ENCODE measurements around the gene MFN1. TPM values are rescaled to one million over a fixed set of nuclear protein-coding genes. Genes with fewer than 3 reads are reported as not detected.

The MFN1 gene
- total RNA-seq, 2 donors from 2014 or later = 39.4 to 84.0 TPM

DNA sequence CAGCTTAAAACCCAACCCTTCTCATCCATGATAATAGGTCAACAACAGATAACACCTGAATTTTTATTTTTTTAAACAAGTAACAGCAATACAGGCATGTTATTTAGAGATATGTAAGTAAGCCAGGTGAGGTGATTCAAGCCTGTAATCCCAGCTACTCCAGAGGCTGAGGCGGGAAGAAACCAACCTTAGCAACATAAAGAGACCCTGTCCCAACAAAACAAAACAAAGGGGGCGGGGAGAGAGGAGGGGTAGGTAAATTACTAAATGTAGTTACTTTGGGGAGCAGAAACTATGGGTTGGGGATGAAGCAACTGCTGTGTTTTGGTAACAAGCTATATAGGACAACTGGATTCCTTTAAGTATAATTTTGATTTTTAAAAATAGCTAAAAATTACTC is 56.8 kb downstream of the MFN1 start:
- ATAC-seq (no peak), DNase-seq (no peak)
- intact Hi-C loops (cut with DNase I) = no loop called here
- 88 to 95% methylated on average over 2 of the region's 2 CpGs for WGBS, 2 donors
- TF ChIP-seq POLR2A (IDR thresholded peaks at IDR 0.05) = no peak
- TF ChIP-seq, protein P1, sequence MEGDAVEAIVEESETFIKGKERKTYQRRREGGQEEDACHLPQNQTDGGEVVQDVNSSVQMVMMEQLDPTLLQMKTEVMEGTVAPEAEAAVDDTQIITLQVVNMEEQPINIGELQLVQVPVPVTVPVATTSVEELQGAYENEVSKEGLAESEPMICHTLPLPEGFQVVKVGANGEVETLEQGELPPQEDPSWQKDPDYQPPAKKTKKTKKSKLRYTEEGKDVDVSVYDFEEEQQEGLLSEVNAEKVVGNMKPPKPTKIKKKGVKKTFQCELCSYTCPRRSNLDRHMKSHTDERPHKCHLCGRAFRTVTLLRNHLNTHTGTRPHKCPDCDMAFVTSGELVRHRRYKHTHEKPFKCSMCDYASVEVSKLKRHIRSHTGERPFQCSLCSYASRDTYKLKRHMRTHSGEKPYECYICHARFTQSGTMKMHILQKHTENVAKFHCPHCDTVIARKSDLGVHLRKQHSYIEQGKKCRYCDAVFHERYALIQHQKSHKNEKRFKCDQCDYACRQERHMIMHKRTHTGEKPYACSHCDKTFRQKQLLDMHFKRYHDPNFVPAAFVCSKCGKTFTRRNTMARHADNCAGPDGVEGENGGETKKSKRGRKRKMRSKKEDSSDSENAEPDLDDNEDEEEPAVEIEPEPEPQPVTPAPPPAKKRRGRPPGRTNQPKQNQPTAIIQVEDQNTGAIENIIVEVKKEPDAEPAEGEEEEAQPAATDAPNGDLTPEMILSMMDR (IDR thresholded peaks at IDR 0.05) = no peak
- H3K4me1 ChIP-seq = no peaks in the 10 kb centered on the region
- no peaks in the 10 kb centered on the region for H3K27me3 ChIP-seq
- peaks cover 0 to 2% of the 10 kb centered on the region in 2 donors for H3K36me3 ChIP-seq (replicated peaks in 1 of 2; ENCODE audit: insufficient read depth in 1 of 2, low read depth in 2 of 2)
- H3K27ac ChIP-seq = no peak overlapping the region
- H3K9me3 ChIP-seq = no peaks in the 10 kb centered on the region
- H3K4me3 ChIP-seq = no peak overlapping the region

- 91 to 95% methylated on average over 2 of the region's 2 CpGs for WGBS, 2 donors
- ATAC-seq = no peak
- no peak for DNase-seq
- TF ChIP-seq POLR2A (IDR thresholded peaks at IDR 0.05) = no peak
- TF ChIP-seq, protein P1 (IDR thresholded peaks at IDR 0.05) = no peak
- Histone ChIP-seq H3K4me3 (no peak overlapping the region), H3K27ac (no peak overlapping the region), H3K36me3 (replicated peaks in 1 of 2; ENCODE audit: insufficient read depth in 1 of 2, low read depth in 2 of 2) (no peaks in the 10 kb centered on the region), H3K4me1 (no peaks in the 10 kb centered on the region), H3K9me3 (no peaks in the 10 kb centered on the region), H3K27me3 (no peaks in the 10 kb centered on the region)
- intact Hi-C loops (cut with DNase I) = no loop called here
Observed at GRCh38 chr3:179410331-179410730, 62.8 kb downstream of the MFN1 start.

GRCh38 chr3:179410999-179411398 is 63.5 kb downstream of the MFN1 start:
- no peaks in the 10 kb centered on the region for H3K9me3 ChIP-seq
- DNase-seq = no peak
- H3K27ac ChIP-seq = no peak overlapping the region
- H3K27me3 ChIP-seq = no peaks in the 10 kb centered on the region
- no peak for ATAC-seq
- TF ChIP-seq, protein P1 (IDR thresholded peaks at IDR 0.05) = no peak
- no peak for TF ChIP-seq POLR2A (IDR thresholded peaks at IDR 0.05)
- H3K36me3 ChIP-seq (replicated peaks in 1 of 2; ENCODE audit: insufficient read depth in 1 of 2, low read depth in 2 of 2) = no peaks in the 10 kb centered on the region
- H3K4me3 ChIP-seq = no peak overlapping the region
- intact Hi-C loops (cut with DNase I) = no loop called here
- no peaks in the 10 kb centered on the region for H3K4me1 ChIP-seq

- TF ChIP-seq POLR2A (IDR thresholded peaks at IDR 0.05) = no peak
- TF ChIP-seq, protein P1 (IDR thresholded peaks at IDR 0.05) = no peak
- Histone ChIP-seq H3K27ac (no peak overlapping the region), H3K27me3 (no peaks in the 10 kb centered on the region), H3K4me1 (no peaks in the 10 kb centered on the region), H3K36me3 (replicated peaks in 1 of 2; ENCODE audit: insufficient read depth in 1 of 2, low read depth in 2 of 2) (no peaks in the 10 kb centered on the region), H3K9me3 (no peaks in the 10 kb centered on the region), H3K4me3 (no peak overlapping the region)
- intact Hi-C loops (cut with DNase I) = no loop called here
- 74 to 76% methylated on average over 2 of the region's 2 CpGs for WGBS, 2 donors
- ATAC-seq (no peak), DNase-seq (no peak)
Observed at GRCh38 chr3:179414804-179415203, 67.3 kb downstream of the MFN1 start.

- Histone ChIP-seq H3K27me3 (no peaks in the 10 kb centered on the region), H3K4me1 (no peaks in the 10 kb centered on the region), H3K36me3 (replicated peaks in 1 of 2; ENCODE audit: insufficient read depth in 1 of 2, low read depth in 2 of 2) (no peaks in the 10 kb centered on the region), H3K27ac (no peak overlapping the region), H3K9me3 (no peaks in the 10 kb centered on the region), H3K4me3 (no peak overlapping the region)
- WGBS, 2 donors = 77 to 80% methylated on average over 4 of the region's 4 CpGs
- ATAC-seq = no peak
- DNase-seq = no peak
- TF ChIP-seq, protein P1 (IDR thresholded peaks at IDR 0.05) = no peak
- no peak for TF ChIP-seq POLR2A (IDR thresholded peaks at IDR 0.05)
- intact Hi-C loops (cut with DNase I) = no loop called here
Observed at GRCh38 chr3:179415377-179415776, 67.9 kb downstream of the MFN1 start.
